GM12878 (cell line): ENCODE measurements around the gene SFT2D3. TPM values are rescaled to one million over a fixed set of nuclear protein-coding genes. Genes with fewer than 3 reads are reported as not detected.

Experiments
- ATAC-seq: fragments of 200-7000 bp; cut with Tn5 transposase; 3 replicates; pipeline ENCODE4 v1.9.1; 2020; ENCODE audit warnings: mild to moderate bottlenecking, moderate library complexity
- BruUV-seq: library from RNA; stranded (reverse); fragments of 400-500 nt; replicated peaks from 2 replicates; lab custom pipeline; 2021; lab: Mats Ljungman, UMichigan
- CTCF ChIA-PET: fragments of 300-600 bp; sonication (Branson Sonifier 250); formaldehyde crosslinking; extraction: SDS; loops from one replicate; lab custom pipeline; 2021; ENCODE audit warnings: inconsistent platforms; lab: Yijun Ruan, JAX
- POLR2A ChIA-PET: fragments of 350-600 bp; formaldehyde crosslinking; extraction: SDS; loops from one replicate; lab custom pipeline; 2021; ENCODE audit warnings: inconsistent platforms; lab: Charles Lee
- RAD21 ChIA-PET: fragments of 300-600 bp; sonication (Branson Sonifier 250); formaldehyde crosslinking; loops from one replicate; lab custom pipeline; 2023; ENCODE audit warnings: antibody characterized with exemption; ENCODE audit not compliant: unreplicated experiment; lab: Charles Lee
- SMC1A ChIA-PET: fragments of 300-600 bp; sonication (Branson Sonifier 250); formaldehyde crosslinking; loops from one replicate; lab custom pipeline; 2023; ENCODE audit not compliant: unreplicated experiment, uncharacterized antibody; lab: Charles Lee
- DNase-seq: peaks from one replicate; pipeline ENCODE4 v3.0.0-alpha.2; 2011; ENCODE audit warnings: low read depth, low spot score
- FAIRE-seq: peaks from 3 replicates; lab custom pipeline; 2011; peaks lifted over from hg19 to GRCh38; lab: Jason Lieb, UNC
- H2AFZ ChIP-seq: 2 replicates; pipeline ENCODE4 v1.6.0; 2011; ENCODE audit warnings: low read depth, low read length, control low read depth; ENCODE audit not compliant: control insufficient read depth
- H3K27ac ChIP-seq: 2 replicates; pipeline ENCODE4 v1.5.1; 2011; ENCODE audit warnings: control low read depth; ENCODE audit not compliant: control insufficient read depth, insufficient read depth
- H3K27me3 ChIP-seq, 2 experiments: replicated peaks in 1 of 2; 2 replicates each; pipeline versions ENCODE4 v1.6.0 to v1.6.1; 2011; ENCODE audit warnings: low read length in 1 of 2; ENCODE audit not compliant: control insufficient read depth in 2 of 2, insufficient read depth in 2 of 2
- H3K36me3 ChIP-seq, 2 experiments: 2 replicates each; pipeline ENCODE4 v1.5.1; 2011; ENCODE audit warnings: low read length in 1 of 2; ENCODE audit not compliant: control insufficient read depth in 2 of 2, insufficient read depth in 2 of 2
- H3K4me1 ChIP-seq: 2 replicates; pipeline ENCODE4 v1.6.1; 2011; ENCODE audit warnings: mild to moderate bottlenecking, low read length, moderate library complexity, mixed read lengths; ENCODE audit not compliant: control insufficient read depth, insufficient read depth
- H3K4me2 ChIP-seq: 2 replicates; pipeline ENCODE4 v1.6.0; 2011; ENCODE audit warnings: control low read depth; ENCODE audit not compliant: control insufficient read depth, insufficient read depth
- H3K4me3 ChIP-seq: fragments of 200-600 bp; sonication (generic); 2 replicates; pipeline ENCODE4 v1.5.1; 2016
- H3K79me2 ChIP-seq: 2 replicates; pipeline ENCODE4 v1.6.0; 2011; ENCODE audit warnings: low read length; ENCODE audit not compliant: control insufficient read depth, insufficient read depth
- H3K9ac ChIP-seq: 2 replicates; pipeline ENCODE4 v1.8.0; 2011; ENCODE audit warnings: low read length, control low read depth, mixed read lengths; ENCODE audit not compliant: control insufficient read depth, insufficient read depth
- H3K9me3 ChIP-seq: replicated peaks from 3 replicates; pipeline ENCODE4 v1.5.1; 2011; ENCODE audit warnings: mild to moderate bottlenecking, low read length; ENCODE audit not compliant: control insufficient read depth, insufficient read depth
- H4K20me1 ChIP-seq: 2 replicates; pipeline ENCODE4 v1.6.0; 2011; ENCODE audit not compliant: control insufficient read depth, insufficient read depth
- IRF3 ChIP-seq: fragments of 450-650 bp; IDR thresholded peaks from 2 replicates; pipeline ENCODE4 v1.6.1; 2014; ENCODE audit warnings: mild to moderate bottlenecking
- MLLT1 ChIP-seq: fragments of 450-650 bp; IDR thresholded peaks from 2 replicates; pipeline ENCODE4 v1.6.1; 2016; ENCODE audit warnings: mild to moderate bottlenecking
- NBN ChIP-seq: fragments of 450-650 bp; IDR thresholded peaks from 2 replicates; pipeline ENCODE4 v1.6.1; 2016
- NRF1 ChIP-seq: conservative IDR thresholded peaks from 2 replicates; pipeline ENCODE4 v1.6.1; 2011; ENCODE audit warnings: mild to moderate bottlenecking, low read depth, low read length, improper control_type of control experiment
- RUNX3 ChIP-seq: IDR thresholded peaks from 2 replicates; pipeline ENCODE4 v1.6.1; 2012; ENCODE audit warnings: low read length, inconsistent platforms
- SKIL ChIP-seq: fragments of 450-650 bp; IDR thresholded peaks from 2 replicates; pipeline ENCODE4 v1.6.1; 2017; ENCODE audit warnings: mild to moderate bottlenecking, low read depth, inconsistent platforms; ENCODE audit not compliant: poor library complexity, severe bottlenecking
- SREBF1 ChIP-seq: IDR thresholded peaks from 2 replicates; pipeline ENCODE4 v1.6.1; 2012; ENCODE audit warnings: mild to moderate bottlenecking, low read length
- ZBTB40 ChIP-seq: fragments of 450-650 bp; IDR thresholded peaks from 2 replicates; pipeline ENCODE4 v1.6.1; 2016; ENCODE audit warnings: mild to moderate bottlenecking, moderate library complexity, borderline replicate concordance
- WGBS: methylation state at CpG from one replicate; pipeline ENCODE4 v1.1.6; 2016; ENCODE audit warnings: low lambda C conversion rate; ENCODE audit not compliant: insufficient replicate concordance, insufficient coverage; ENCODE audit errors: missing lambda C conversion rate; 5-methylcytosine and 5-hydroxymethylcytosine counted together
- in situ Hi-C: fragments of 300-500 bp; cut with MboI; formaldehyde crosslinking; loops from 9 replicates; pipeline ENCODE4 v1.14.3; 2018; ENCODE audit warnings: mixed read lengths
- intact Hi-C: fragments of 100-400 bp; cut with micrococcal nuclease; formaldehyde crosslinking; loops from one replicate; pipeline ENCODE4 v1.14.2; 2022; ENCODE audit not compliant: unreplicated experiment
- polyA plus RNA-seq, 11 experiments: library from polyadenylated mRNA; depleted of rRNA in 4 of 11; unstranded in 6 of 11; stranded (reverse) in 5 of 11; fragments of >200 nt; fragmentation: Nextera tagmentation in 4 of 11; fragmentation: Illumina TruSeq in 1 of 11; extraction: Ambion mirVana in 4 of 11; extraction: Trizol in 1 of 11; gene quantifications; 1 replicate in 1 of 11; 2 replicates in 10 of 11; pipeline versions ENCODE4 v1.2.1 to v1.2.3, GENCODE V29; 2011 to 2016; ENCODE audit warnings: inconsistent platforms in 2 of 11, missing spikeins in 2 of 11, low read depth in 1 of 11
- total RNA-seq, 4 experiments: library from RNA; depleted of rRNA in 3 of 4; stranded (reverse); fragments of >200 nt in 3 of 4; fragmentation: Illumina TruSeq in 1 of 4; extraction: Trizol in 1 of 4; gene quantifications; 2 replicates each; pipeline versions ENCODE4 v1.2.1 to v1.2.3, GENCODE V29; 2013 to 2021

Gene SFT2D3
- total and polyA plus RNA-seq, 10 of the 15 experiments (the other 5 are each of a cell fraction or from before 2014, with no cell fraction given), result 4.2 to 8.4 (median 6.6) TPM; not detected in 4

- Histone ChIP-seq H3K36me3 (peaks cover 5 to 7% of the 10 kb centered on the region in 2 experiments; a peak in 3 of 4 replicates), H3K4me1 (peaks cover 9% of the 10 kb centered on the region), H2AFZ (peak overlapping the region; percentile 28; the same call in 1 of the 2 replicates), H3K4me2 (peak overlapping the region; percentile 93), H3K9ac (peak overlapping the region; percentile 96), H4K20me1 (no peaks in the 10 kb centered on the region), H3K4me3 (peak overlapping the region; percentile 71), H3K27me3 (no peaks in the 10 kb centered on the region), H3K79me2 (peaks cover 21% of the 10 kb centered on the region), H3K27ac (peak overlapping the region; percentile 99), H3K9me3 (no peaks in the 10 kb centered on the region)
- TF ChIP-seq IRF3 (no peak), RUNX3 (0 out of 2 replicates have a peak, but pooled peaks have one; percentile 7), SREBF1 (0 out of 2 replicates have a peak, but pooled peaks have one; percentile 4), NBN (peak; percentile 38; the same call in 1 of the 2 replicates), ZBTB40 (peak; percentile 30; the same call in 1 of the 2 replicates), MLLT1 (peak; percentile 91), NRF1 (no peak), SKIL (peak; percentile 18)
- ChIA-PET CTCF (interaction anchor here (0.6 to 2.2 kb wide), 4 partner anchors 16 to 1437 kb away, joined by 3 to 4 read pairs (median 3); no protein-coding TSS in a partner anchor), SMC1A (interaction anchor here (0.6 to 3.2 kb wide), 19 partner anchors 8 to 149 kb away, joined by 3 to 17 read pairs (median 4); partner anchors contain the start of gene WDR33), RAD21 (interaction anchor here (0.8 to 5.7 kb wide), 11 partner anchors 9 to 176 kb away, joined by 3 to 53 read pairs (median 5); partner anchors contain the start of genes IWS1 and WDR33), POLR2A (interaction anchor here (0.6 to 2.1 kb wide), 10 partner anchors 12 to 391 kb away, joined by 3 to 9 read pairs (median 3); partner anchors contain the start of gene WDR33)
- intact Hi-C loops (loop anchor here (5.0 kb wide), 5 partner anchors 40 to 325 kb away; partner anchors contain the start of genes IWS1, POLR2D and SAP130), in situ Hi-C loops (no loop called here)
- DNase-seq (no peak), ATAC-seq (no peak), FAIRE-seq (peak; percentile 85)
- BruUV-seq, result TSS peak; percentile 86
- WGBS, result 55% methylated on average over 19 of the region's 19 CpGs
These were observed 1.2 kb downstream of the SFT2D3 start for GRCh38 chr2:127702395-127703009.
